ENCODE results near the gene ZNF512B.

GRCh38 chr20:63946986-63947637 lies 22.6 kb downstream of the ZNF512B start:
- TF ChIP-seq, protein P1, sequence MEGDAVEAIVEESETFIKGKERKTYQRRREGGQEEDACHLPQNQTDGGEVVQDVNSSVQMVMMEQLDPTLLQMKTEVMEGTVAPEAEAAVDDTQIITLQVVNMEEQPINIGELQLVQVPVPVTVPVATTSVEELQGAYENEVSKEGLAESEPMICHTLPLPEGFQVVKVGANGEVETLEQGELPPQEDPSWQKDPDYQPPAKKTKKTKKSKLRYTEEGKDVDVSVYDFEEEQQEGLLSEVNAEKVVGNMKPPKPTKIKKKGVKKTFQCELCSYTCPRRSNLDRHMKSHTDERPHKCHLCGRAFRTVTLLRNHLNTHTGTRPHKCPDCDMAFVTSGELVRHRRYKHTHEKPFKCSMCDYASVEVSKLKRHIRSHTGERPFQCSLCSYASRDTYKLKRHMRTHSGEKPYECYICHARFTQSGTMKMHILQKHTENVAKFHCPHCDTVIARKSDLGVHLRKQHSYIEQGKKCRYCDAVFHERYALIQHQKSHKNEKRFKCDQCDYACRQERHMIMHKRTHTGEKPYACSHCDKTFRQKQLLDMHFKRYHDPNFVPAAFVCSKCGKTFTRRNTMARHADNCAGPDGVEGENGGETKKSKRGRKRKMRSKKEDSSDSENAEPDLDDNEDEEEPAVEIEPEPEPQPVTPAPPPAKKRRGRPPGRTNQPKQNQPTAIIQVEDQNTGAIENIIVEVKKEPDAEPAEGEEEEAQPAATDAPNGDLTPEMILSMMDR (conservative IDR thresholded peaks at IDR 0.05): no peak
- TF ChIP-seq ZFX (IDR thresholded peaks at IDR 0.05): no peak

Data from C4-2B (cell line).